ENCODE results near the gene ZNF736.
"Not testable (repeated sequence)": the region's sequence is repeated elsewhere in the genome, so short reads cannot be mapped to it uniquely, and the experiment has no call there.

Gene ZNF736

GRCh38 chr7:64313740-64314491, at the start of gene ZNF736:
Gene ZNF736, plus strand, starts transcription at chr7:64313961. Its CDS starts 190 bp downstream, at chr7:64314151.
- DNase-seq, result peak; percentile 86

- no peak for DNase-seq
Observed at GRCh38 chr7:64266341-64266919, 47.3 kb upstream of the ZNF736 start.

GRCh38 chr7:64277630-64278029, 36.1 kb upstream of the ZNF736 start:
- DNase-seq, result no peak

- DNase-seq, result no peak
Observed at GRCh38 chr7:64294701-64295420, 18.9 kb upstream of the ZNF736 start.

GRCh38 chr7:64297418-64297817, 16.3 kb upstream of the ZNF736 start:
- DNase-seq, result not testable (repeated sequence)

- no peak for DNase-seq
Observed at GRCh38 chr7:64300641-64301405, 12.9 kb upstream of the ZNF736 start.

GRCh38 chr7:64307254-64308015, 6.3 kb upstream of the ZNF736 start:
- DNase-seq, result no peak

GRCh38 chr7:64308016-64308270, 5.8 kb upstream of the ZNF736 start:
- no peak for DNase-seq

GRCh38 chr7:64310426-64310825, 3.3 kb upstream of the ZNF736 start:
- DNase-seq, result no peak

- no peak for DNase-seq
Observed at GRCh38 chr7:64312826-64313225, 935 bp upstream of the ZNF736 start.

GRCh38 chr7:64314566-64314965, 805 bp downstream of the ZNF736 start:
- no peak for DNase-seq

- DNase-seq, result not testable (repeated sequence)
Observed at GRCh38 chr7:64316031-64316742, 2.4 kb downstream of the ZNF736 start.

- no peak for DNase-seq
Observed at GRCh38 chr7:64320547-64321513, 7.1 kb downstream of the ZNF736 start.

- DNase-seq, result not testable (repeated sequence)
Observed at GRCh38 chr7:64324166-64324565, 10.4 kb downstream of the ZNF736 start.

- DNase-seq, result not testable (repeated sequence)
Observed at GRCh38 chr7:64348713-64349210, 35.0 kb downstream of the ZNF736 start.

GRCh38 chr7:64359543-64359942, 45.8 kb downstream of the ZNF736 start:
- no peak for DNase-seq

- DNase-seq, result no peak
Observed at GRCh38 chr7:64371116-64371515, 57.4 kb downstream of the ZNF736 start.

GRCh38 chr7:64373017-64373416, 59.3 kb downstream of the ZNF736 start:
- no peak for DNase-seq

GRCh38 chr7:64400401-64400800, 86.6 kb downstream of the ZNF736 start:
- DNase-seq, result no peak

All from GDM1 (cell line).